ENCODE results near the gene TSPO.

- no peak for TF ChIP-seq EZH2 (IDR thresholded peaks at IDR 0.05; ENCODE audit: low read depth)
- TF ChIP-seq CTCF (conservative IDR thresholded peaks at IDR 0.05), result no peak
These were observed 22.2 kb downstream of the TSPO start for GRCh38 chr22:43173566-43173965.

Measured in PC-9 (cell line).